DOHH2 (cell line): Measurements from ENCODE around the gene EMSY.

ENCODE experiments used
- H3F3A ChIP-seq: fragments of 200-600 bp; sonication (generic), shearing (Covaris generic); 2 replicates; pipeline ENCODE4 v1.6.0; 2016; ENCODE audit warnings: antibody characterized with exemption, mild to moderate bottlenecking; ENCODE audit not compliant: control insufficient read depth, insufficient read depth
- H3K27ac ChIP-seq: fragments of 200-600 bp; sonication (generic); 2 replicates; pipeline ENCODE4 v1.5.1; 2014; ENCODE audit warnings: low read depth, mild to moderate bottlenecking, low read length, moderate library complexity
- H3K27me3 ChIP-seq: fragments of 200-600 bp; sonication (generic); 2 replicates; pipeline ENCODE4 v1.6.1; 2014; ENCODE audit warnings: mild to moderate bottlenecking, low read length, mixed read lengths; ENCODE audit not compliant: control insufficient read depth
- H3K36me3 ChIP-seq: fragments of 200-600 bp; sonication (generic); 2 replicates; pipeline ENCODE4 v1.6.1; 2014; ENCODE audit warnings: mild to moderate bottlenecking, low read length, moderate library complexity, mixed read lengths; ENCODE audit not compliant: control insufficient read depth
- H3K4me1 ChIP-seq: fragments of 200-600 bp; sonication (generic); 2 replicates; pipeline ENCODE4 v1.6.1; 2014; ENCODE audit warnings: mild to moderate bottlenecking, low read length, mixed read lengths; ENCODE audit not compliant: control insufficient read depth
- H3K4me2 ChIP-seq: fragments of 200-600 bp; sonication (generic); 2 replicates; pipeline ENCODE4 v1.6.0; 2014; ENCODE audit warnings: mild to moderate bottlenecking, low read length, moderate library complexity
- H3K4me3 ChIP-seq: fragments of 200-600 bp; sonication (generic); 2 replicates; pipeline ENCODE4 v1.5.1; 2014; ENCODE audit warnings: mild to moderate bottlenecking, low read length, mixed read lengths
- H3K79me2 ChIP-seq: fragments of 200-600 bp; sonication (generic); 2 replicates; pipeline ENCODE4 v1.6.1; 2014; ENCODE audit warnings: mild to moderate bottlenecking, low read length, mixed read lengths; ENCODE audit not compliant: control insufficient read depth
- H3K9me2 ChIP-seq: fragments of 200-600 bp; sonication (generic); replicated peaks from 2 replicates; pipeline ENCODE4 v1.6.1; 2014; ENCODE audit warnings: mild to moderate bottlenecking, low read length, mixed read lengths; ENCODE audit not compliant: control insufficient read depth
- H3K9me3 ChIP-seq: fragments of 200-600 bp; sonication (generic); 2 replicates; pipeline ENCODE4 v1.6.1; 2014; ENCODE audit warnings: antibody characterized with exemption, low read length, mixed read lengths; ENCODE audit not compliant: control insufficient read depth, insufficient read depth
- H4K20me1 ChIP-seq: fragments of 200-600 bp; sonication (generic); 2 replicates; pipeline ENCODE4 v1.6.0; 2014; ENCODE audit warnings: low read depth, mild to moderate bottlenecking, antibody characterized with exemption, low read length, moderate library complexity; ENCODE audit not compliant: control insufficient read depth, insufficient read depth
- CTCF ChIP-seq: fragments of 200-600 bp; sonication (generic); IDR thresholded peaks from one replicate; pipeline ENCODE4 v1.5.1; 2014; ENCODE audit warnings: antibody characterized with exemption, mild to moderate bottlenecking, low read depth, low read length; ENCODE audit not compliant: poor library complexity, severe bottlenecking
- EZH2phosphoT487 ChIP-seq: fragments of 200-600 bp; sonication (generic); IDR thresholded peaks from 2 replicates; pipeline ENCODE4 v1.6.1; 2017; ENCODE audit warnings: borderline replicate concordance, mild to moderate bottlenecking, antibody characterized with exemption, low read length, moderate library complexity, mixed read lengths

EMSY gene

DNA sequence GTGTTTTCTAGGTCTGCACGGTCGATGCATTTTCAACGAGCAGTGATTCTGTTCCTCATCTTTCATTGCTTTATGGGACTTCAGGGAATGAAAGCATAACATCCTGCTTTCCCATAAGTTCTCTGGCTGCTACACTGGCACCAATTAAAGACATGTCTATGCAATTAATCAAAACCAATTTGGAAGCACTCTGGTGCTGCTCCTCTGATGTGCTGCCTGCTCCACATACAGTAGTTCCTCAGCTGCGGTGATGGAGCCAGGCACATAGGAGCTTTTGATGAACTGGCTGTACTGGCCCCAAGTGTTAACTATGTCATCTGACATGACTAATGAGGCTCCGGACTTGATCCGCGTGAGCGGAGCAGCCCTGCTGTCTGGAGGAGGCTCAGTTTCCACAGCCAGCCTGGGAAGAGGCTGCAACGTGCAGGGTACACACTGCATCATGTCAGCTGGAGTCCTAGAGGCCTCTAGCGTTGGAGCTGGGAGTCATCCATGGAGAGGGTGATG, 33.9 kb upstream of the EMSY start:
- Histone ChIP-seq H3K4me1 (peaks cover 10% of the 10 kb centered on the region), H3K4me2 (no peak overlapping the region), H3K4me3 (no peak overlapping the region), H3K27ac (no peak overlapping the region), H3K79me2 (no peaks in the 10 kb centered on the region), H3K9me2 (no peaks in the 10 kb centered on the region), H3K9me3 (no peaks in the 10 kb centered on the region), H3K36me3 (no peaks in the 10 kb centered on the region), H4K20me1 (no peaks in the 10 kb centered on the region), H3K27me3 (no peaks in the 10 kb centered on the region; the same call in 1 of the 2 replicates), H3F3A (no peaks in the 10 kb centered on the region)
- TF ChIP-seq CTCF = no peak
- no peak for TF ChIP-seq EZH2phosphoT487

DNA sequence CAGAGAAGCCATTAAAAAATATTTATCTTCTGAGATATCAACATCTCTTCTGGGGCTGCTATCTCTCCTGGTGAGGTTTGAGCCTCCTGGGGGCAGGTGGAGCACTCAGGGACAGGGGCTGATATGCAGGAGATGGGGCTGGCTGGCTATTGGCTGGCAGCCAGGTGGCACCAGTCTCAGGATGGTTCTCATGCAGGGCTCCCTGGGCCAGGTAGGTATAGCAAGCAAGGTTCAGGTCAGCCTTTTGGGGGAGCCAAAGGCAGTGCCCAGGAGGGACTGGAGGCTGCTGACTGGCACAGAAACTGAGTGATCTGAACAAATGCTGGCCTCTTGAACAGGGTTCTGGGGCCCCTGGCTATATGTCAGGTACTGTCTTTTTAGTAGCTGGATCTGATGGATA, 29.7 kb upstream of the EMSY start:
- Histone ChIP-seq H3K4me2 (no peak overlapping the region), H3K9me2 (no peaks in the 10 kb centered on the region), H3K4me3 (no peak overlapping the region), H4K20me1 (no peaks in the 10 kb centered on the region), H3K27ac (no peak overlapping the region), H3K9me3 (no peaks in the 10 kb centered on the region), H3F3A (no peaks in the 10 kb centered on the region), H3K4me1 (no peaks in the 10 kb centered on the region), H3K27me3 (no peaks in the 10 kb centered on the region; the same call in 1 of the 2 replicates), H3K36me3 (no peaks in the 10 kb centered on the region), H3K79me2 (no peaks in the 10 kb centered on the region)
- TF ChIP-seq CTCF (no peak), EZH2phosphoT487 (no peak)

DNA sequence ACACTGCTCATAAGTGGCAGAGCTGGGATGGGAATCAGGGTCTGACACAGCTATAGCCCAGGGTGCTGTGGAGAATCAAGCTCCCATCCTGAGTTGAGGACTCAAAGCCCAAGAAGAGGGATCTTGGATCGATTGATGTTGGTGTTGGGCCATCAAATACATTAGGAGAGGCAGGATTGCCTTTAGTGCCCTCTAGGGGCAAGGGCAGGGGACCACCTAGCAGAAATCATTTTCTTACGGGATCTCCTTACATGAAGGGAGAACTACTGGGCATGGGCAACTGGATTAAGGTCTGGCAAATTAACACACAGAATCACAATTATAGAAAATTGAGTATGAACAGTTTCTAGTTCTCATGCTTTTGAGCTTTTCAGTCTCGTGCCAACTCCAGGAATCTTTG, 24.9 kb upstream of the EMSY start:
- TF ChIP-seq CTCF (peak; percentile 73), EZH2phosphoT487 (no peak)
- no peak overlapping the region for H3K4me2 ChIP-seq
- no peaks in the 10 kb centered on the region for H4K20me1 ChIP-seq
- no peaks in the 10 kb centered on the region for H3K36me3 ChIP-seq
- H3K27me3 ChIP-seq = peaks cover 5% of the 10 kb centered on the region
- no peaks in the 10 kb centered on the region for H3F3A ChIP-seq
- H3K27ac ChIP-seq = no peak overlapping the region
- H3K4me1 ChIP-seq = no peaks in the 10 kb centered on the region
- no peaks in the 10 kb centered on the region for H3K9me3 ChIP-seq
- H3K9me2 ChIP-seq = no peaks in the 10 kb centered on the region
- no peaks in the 10 kb centered on the region for H3K79me2 ChIP-seq
- H3K4me3 ChIP-seq = no peak overlapping the region
